WERI-Rb-1 (cell line): ENCODE measurements around the gene SZT2.

Experiments used
- DNase-seq: peaks from one replicate; pipeline ENCODE4 v3.0.0-alpha.2; 2020
- H3K27ac ChIP-seq: fragments of 250-450 bp; sonication (Bioruptor Pico); 2 replicates; pipeline ENCODE4 v1.5.1; 2020; ENCODE audit warnings: mild to moderate bottlenecking, moderate library complexity
- H3K27me3 ChIP-seq: fragments of 250-450 bp; sonication (Bioruptor Pico); 2 replicates; pipeline ENCODE4 v1.5.1; 2021; ENCODE audit warnings: mild to moderate bottlenecking, low read depth, moderate library complexity; ENCODE audit not compliant: insufficient read depth, severe bottlenecking
- H3K36me3 ChIP-seq: fragments of 250-450 bp; sonication (Bioruptor Pico); 2 replicates; pipeline ENCODE4 v1.5.1; 2020; ENCODE audit warnings: mild to moderate bottlenecking, moderate library complexity
- H3K4me3 ChIP-seq: 2 replicates; pipeline ENCODE4 v1.5.1; 2011; ENCODE audit warnings: low read depth, mild to moderate bottlenecking, control low read depth, low read length
- H3K9me3 ChIP-seq: fragments of 250-450 bp; sonication (Bioruptor Pico); 2 replicates; pipeline ENCODE4 v1.5.1; 2021; ENCODE audit warnings: mild to moderate bottlenecking, moderate library complexity; ENCODE audit not compliant: severe bottlenecking
- TF ChIP-seq, protein P1 (sequence below): IDR thresholded peaks from 2 replicates; pipeline ENCODE4 v1.5.1; 2011; ENCODE audit warnings: low read depth, mild to moderate bottlenecking, control low read depth, inconsistent platforms, low read length

The SZT2 gene

DNA sequence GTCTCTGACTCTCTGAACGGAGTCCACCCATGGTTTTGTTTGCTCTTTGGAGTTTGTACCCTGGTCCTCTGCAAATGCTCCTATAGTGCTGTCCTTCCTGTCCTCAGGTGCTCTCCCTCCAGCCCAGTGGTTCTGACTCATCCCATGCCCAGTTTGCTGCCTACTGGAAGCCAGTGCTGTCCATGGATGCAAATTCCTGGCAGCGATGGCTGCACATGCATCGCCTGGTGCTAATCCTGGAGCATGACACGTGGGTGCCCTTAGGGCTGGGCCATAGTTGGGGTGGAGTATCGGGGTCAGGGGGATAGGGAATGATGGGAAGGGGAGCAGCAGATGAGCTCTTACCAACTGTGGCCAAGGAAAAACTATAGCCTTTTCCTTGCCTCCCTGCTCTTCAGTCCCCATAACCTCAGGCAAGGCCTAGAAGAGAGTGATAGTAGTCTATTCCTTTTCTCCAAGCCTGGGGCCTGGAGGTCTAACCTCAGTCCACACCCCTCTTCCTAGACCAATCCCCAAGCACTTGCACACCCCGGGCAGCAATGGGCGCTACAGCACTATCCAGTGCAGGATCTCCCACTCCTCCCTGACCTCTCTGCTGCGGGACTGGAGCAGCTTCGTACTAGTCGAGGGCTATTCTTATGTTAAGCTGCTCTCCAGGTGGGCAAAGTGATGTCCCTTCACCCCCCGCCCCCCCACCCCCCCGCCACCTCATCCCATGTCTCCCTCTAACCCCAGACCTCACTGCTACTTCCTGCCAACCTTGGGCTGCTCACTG is 32.5 kb downstream of the SZT2 start:
- no peak overlapping the region for H3K27ac ChIP-seq
- TF ChIP-seq, protein P1, sequence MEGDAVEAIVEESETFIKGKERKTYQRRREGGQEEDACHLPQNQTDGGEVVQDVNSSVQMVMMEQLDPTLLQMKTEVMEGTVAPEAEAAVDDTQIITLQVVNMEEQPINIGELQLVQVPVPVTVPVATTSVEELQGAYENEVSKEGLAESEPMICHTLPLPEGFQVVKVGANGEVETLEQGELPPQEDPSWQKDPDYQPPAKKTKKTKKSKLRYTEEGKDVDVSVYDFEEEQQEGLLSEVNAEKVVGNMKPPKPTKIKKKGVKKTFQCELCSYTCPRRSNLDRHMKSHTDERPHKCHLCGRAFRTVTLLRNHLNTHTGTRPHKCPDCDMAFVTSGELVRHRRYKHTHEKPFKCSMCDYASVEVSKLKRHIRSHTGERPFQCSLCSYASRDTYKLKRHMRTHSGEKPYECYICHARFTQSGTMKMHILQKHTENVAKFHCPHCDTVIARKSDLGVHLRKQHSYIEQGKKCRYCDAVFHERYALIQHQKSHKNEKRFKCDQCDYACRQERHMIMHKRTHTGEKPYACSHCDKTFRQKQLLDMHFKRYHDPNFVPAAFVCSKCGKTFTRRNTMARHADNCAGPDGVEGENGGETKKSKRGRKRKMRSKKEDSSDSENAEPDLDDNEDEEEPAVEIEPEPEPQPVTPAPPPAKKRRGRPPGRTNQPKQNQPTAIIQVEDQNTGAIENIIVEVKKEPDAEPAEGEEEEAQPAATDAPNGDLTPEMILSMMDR = no peak
- DNase-seq = no peak
- H3K4me3 ChIP-seq = no peak overlapping the region
- no peaks in the 10 kb centered on the region for H3K9me3 ChIP-seq
- H3K27me3 ChIP-seq = no peaks in the 10 kb centered on the region
- peaks cover 83% of the 10 kb centered on the region for H3K36me3 ChIP-seq

DNA sequence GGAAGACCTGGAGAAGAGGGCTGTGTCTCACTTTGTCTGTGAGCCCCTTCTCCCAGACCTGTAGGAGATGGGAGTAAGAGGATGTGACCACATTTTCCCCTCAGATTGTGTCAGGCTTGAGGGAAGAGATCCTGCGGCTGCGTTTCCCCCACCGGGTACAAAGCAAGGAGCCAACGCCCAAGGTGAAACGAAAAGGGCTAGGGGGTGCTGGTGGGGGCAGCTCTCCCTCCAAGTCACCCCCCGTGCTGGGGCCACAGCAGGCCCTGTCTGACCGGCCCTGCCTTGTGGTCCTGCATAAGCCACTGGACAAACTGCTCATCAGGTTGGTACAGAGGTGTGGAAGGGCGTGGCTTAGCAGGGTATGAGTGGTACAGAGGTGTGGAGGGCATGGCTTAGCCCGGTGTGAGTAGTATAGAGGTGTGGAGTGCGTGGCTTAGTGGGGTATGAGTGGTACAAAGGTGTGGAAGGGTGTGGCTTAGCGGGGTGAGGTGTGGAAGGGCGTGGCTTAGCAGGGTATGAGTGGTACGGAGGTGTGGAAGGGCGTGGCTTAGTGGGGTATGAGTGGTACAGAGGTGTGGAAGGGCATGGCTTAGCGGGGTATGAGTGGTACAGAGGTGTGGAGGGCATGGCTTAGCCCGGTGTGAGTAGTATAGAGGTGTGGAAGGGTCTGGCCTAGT is 33.4 kb downstream of the SZT2 start:
- H3K36me3 ChIP-seq = peaks cover 85% of the 10 kb centered on the region

DNA sequence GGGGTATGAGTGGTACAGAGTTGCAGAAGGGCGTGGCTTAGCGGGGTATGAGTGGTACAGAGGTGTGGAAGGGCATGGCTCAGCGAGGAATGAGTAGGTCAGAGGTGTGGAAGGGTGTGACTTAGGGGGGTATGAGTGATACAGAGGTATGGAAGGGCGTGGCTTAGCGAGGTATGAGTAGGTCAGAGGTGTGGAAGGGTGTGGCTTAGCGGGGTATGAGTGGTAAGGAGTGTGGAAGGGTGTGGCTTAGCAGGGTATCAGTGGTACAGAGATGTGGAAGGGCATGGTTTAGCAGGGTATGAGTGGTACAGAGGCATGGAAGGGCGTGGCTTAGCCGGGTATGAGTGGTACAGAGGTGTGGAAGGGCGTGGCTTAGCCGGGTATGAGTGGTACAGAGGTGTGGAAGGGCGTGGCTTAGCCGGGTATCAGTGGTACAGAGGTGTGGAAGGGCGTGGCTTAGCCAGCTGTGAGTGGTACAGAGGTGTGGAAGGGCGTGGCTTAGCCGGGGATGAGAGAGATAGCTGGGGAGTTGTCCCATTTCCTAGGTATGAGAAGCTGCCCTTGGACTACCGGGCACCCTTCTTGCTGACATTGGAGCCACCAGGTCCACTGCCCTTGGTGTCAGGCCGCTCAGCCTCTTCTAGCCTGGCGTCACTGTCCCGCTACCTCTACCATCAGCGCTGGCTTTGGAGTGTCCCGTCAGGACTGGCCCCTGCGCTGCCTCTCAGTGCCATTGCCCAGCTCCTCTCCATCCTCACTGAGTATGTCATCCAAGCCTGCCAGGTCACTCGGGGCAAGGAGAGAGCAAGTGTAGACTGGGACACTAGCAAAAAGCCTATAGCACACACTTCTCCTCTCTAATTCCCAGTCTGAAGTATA is 34.2 kb downstream of the SZT2 start:
- DNase-seq = no peak
- H3K36me3 ChIP-seq = peaks cover 86% of the 10 kb centered on the region

More for the DNA sequence above, 33.4 kb downstream of the SZT2 start:
- Histone ChIP-seq H3K27ac (no peak overlapping the region), H3K9me3 (no peaks in the 10 kb centered on the region), H3K27me3 (no peaks in the 10 kb centered on the region), H3K4me3 (no peak overlapping the region)
- DNase-seq = no peak
- TF ChIP-seq, protein P1 = no peak

DNA sequence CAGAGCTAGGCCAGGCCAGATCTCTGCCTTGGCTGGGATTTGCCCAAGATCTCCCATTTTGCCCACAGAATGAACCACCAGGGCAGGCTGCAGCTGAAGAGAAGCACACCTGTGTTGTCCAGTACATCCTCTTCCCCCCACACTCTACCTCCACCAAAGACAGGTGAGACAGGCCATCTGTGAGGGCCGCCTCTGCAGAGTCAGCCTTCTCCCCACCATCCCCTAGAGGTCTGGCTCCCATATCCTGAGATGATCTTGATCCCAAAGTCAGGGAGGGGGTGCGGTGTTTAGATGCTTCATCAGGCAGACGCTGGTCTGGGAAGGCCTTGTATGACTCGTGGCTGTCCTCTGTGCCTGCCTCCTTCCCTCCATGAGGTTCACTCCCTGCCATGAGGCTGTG is 35.3 kb downstream of the SZT2 start:
- TF ChIP-seq, protein P1 = no peak
- H3K27ac ChIP-seq = peak overlapping the region; percentile 3; the same call in 1 of the 2 replicates
- no peak for DNase-seq

More for the DNA sequence above, 34.2 kb downstream of the SZT2 start:
- TF ChIP-seq, protein P1 = no peak
- Histone ChIP-seq H3K27me3 (no peaks in the 10 kb centered on the region), H3K4me3 (no peak overlapping the region), H3K9me3 (no peaks in the 10 kb centered on the region), H3K27ac (no peak overlapping the region)

DNA sequence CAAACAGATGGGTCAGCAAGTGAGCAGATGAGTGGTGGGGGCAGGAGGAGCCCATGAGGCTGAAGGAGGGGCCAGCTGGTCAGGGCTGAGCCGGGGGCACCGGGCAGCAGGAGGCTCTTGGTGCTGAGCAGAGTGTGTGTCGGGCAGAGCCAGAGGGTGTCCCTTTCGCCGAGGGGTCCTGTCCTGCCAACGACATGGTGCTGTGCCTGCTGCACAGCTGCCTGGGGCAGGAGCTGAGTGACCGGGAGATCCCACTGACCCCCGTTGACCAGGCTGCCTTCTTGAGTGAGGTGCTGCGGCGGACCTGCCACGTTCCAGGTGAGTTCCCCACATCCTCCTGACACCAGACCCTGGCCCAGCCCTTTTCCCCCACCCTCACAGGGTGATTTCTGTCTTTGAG is 36.5 kb downstream of the SZT2 start:
- DNase-seq = peak; percentile 50
- TF ChIP-seq, protein P1 = no peak
- Histone ChIP-seq H3K4me3 (no peak overlapping the region), H3K27ac (peak overlapping the region; percentile 47), H3K27me3 (no peaks in the 10 kb centered on the region), H3K36me3 (peaks cover 87% of the 10 kb centered on the region), H3K9me3 (no peaks in the 10 kb centered on the region)

More for the DNA sequence above, 35.3 kb downstream of the SZT2 start:
- Histone ChIP-seq H3K27me3 (no peaks in the 10 kb centered on the region), H3K9me3 (no peaks in the 10 kb centered on the region), H3K36me3 (peaks cover 87% of the 10 kb centered on the region), H3K4me3 (no peak overlapping the region)
